Right lobe of liver (tissue), 4 donors: ENCODE data around the gene PLA2G4A.

Source experiments
- POLR2A ChIP-seq: fragments of 450-650 bp; IDR thresholded peaks from one replicate; pipeline ENCODE4 v1.6.1; 2017; ENCODE audit warnings: antibody characterized with exemption, mild to moderate bottlenecking
- TF ChIP-seq, protein P1 (sequence below), 4 donors: fragments of 200-600 bp in 3 of 4; fragments of 450-650 bp in 1 of 4; IDR thresholded peaks; one replicate each; pipeline versions ENCODE4 v1.5.1 to v1.8.0; 2016 to 2022; ENCODE audit warnings: antibody characterized with exemption in 4 of 4, mild to moderate bottlenecking in 2 of 4
- donor health status: DM: no; HTN: no; CAD: no.
- donor health status: DM: no; HTN: no; CAD: no.
- donor health status: DM: no; HTN: yes; CAD: no.

DNA sequence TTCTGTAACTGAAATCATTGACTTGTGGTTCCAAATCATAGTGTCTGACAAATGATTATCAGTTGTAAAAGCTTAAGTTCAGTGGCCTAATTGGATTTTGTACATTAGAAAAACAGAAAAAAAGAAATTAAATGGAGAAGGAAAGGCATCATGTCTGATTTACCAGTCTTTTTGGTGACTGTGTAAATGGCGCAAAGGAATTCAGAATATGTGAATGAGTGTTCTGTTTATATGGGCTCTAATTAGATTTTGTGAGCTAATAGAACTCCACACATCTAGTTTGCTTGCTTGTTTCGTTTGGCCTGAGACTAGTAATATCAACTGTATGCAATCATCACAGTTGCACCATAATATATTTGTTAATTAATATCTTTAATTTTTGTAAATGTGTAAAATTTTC is 151.7 kb downstream of the PLA2G4A start:
- TF ChIP-seq, protein P1, sequence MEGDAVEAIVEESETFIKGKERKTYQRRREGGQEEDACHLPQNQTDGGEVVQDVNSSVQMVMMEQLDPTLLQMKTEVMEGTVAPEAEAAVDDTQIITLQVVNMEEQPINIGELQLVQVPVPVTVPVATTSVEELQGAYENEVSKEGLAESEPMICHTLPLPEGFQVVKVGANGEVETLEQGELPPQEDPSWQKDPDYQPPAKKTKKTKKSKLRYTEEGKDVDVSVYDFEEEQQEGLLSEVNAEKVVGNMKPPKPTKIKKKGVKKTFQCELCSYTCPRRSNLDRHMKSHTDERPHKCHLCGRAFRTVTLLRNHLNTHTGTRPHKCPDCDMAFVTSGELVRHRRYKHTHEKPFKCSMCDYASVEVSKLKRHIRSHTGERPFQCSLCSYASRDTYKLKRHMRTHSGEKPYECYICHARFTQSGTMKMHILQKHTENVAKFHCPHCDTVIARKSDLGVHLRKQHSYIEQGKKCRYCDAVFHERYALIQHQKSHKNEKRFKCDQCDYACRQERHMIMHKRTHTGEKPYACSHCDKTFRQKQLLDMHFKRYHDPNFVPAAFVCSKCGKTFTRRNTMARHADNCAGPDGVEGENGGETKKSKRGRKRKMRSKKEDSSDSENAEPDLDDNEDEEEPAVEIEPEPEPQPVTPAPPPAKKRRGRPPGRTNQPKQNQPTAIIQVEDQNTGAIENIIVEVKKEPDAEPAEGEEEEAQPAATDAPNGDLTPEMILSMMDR (IDR thresholded peaks at IDR 0.05) = no peak
- TF ChIP-seq POLR2A = no peak
